HG02870 (cell line): ENCODE measurements around the gene NDUFS7.

Experiments used
- ATAC-seq: cut with Tn5 transposase; IDR thresholded peaks from one replicate; pipeline ENCODE4 v1.9.1; 2021; ENCODE audit warnings: mild to moderate bottlenecking, moderate library complexity; ENCODE audit not compliant: unreplicated experiment

The NDUFS7 gene

DNA sequence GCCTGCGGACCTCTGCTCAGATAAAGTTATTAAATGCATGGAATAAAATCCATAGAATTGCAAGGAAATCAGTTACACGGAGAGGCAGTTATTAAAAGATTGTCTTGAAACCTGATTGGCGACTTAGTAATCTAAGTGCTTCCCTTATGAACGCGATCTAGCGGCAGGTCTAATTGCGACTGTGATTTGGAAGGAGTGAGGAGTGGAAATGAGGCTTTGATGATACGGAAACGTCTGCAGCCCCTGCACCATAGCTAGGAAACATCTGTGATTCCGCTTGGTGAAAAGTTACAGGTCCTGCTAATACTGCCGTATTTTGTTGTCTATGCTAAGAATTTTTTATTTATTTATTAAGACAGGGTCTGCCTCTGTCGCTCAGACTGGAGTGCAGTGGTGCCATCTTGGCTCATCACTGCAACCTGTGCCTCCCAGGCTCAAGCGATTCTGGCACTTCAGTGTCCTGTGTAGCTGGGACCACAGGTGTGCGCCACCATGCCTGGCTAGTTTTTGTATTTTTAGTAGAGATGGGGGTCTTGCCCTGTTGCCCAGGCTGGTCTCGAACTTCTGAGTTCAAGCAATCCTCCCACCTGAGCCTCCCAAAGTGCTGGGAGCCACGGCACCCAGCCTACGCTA is 887 bp downstream of the NDUFS7 start:
- ATAC-seq: no peak

GRCh38 chr19:1385816-1386215 is 2.1 kb downstream of the NDUFS7 start:
- ATAC-seq: no peak

DNA sequence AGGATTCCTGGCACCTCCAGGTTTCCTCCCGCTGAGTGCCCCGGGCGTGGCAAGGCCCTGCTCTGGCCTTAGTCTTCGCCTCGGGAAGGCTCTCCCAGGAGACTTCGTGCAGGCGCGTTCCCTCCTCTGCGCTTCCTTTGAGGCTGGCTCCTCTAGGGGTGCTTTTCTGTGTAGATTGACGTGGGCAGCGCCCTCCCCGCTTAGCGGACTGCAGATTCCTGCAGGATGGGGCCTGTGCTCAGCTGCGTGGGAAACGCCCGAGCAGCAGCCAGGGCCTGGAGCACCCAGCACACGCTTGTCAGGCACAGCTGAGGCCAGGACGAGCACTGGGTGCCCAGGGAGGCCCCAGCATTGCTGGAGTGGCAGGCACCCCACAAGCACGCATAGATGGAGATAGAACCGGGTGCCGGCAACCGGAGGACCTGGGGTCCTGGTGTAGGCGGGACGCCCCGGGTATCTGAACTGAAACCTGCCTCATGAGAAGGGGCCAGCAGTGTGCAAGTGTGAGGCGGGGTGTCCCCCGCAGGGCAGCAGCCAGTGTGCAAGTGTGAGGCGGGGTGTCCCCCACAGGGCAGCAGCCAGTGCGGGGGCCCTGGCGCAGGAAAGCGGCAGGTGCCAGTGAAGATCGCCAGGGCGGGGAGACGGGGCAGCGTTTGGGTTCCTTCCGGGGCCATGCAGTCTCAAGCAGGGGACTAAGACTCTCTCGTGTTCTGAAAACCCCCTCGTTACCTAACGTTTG is 3.4 kb downstream of the NDUFS7 start:
- ATAC-seq: no peak

DNA sequence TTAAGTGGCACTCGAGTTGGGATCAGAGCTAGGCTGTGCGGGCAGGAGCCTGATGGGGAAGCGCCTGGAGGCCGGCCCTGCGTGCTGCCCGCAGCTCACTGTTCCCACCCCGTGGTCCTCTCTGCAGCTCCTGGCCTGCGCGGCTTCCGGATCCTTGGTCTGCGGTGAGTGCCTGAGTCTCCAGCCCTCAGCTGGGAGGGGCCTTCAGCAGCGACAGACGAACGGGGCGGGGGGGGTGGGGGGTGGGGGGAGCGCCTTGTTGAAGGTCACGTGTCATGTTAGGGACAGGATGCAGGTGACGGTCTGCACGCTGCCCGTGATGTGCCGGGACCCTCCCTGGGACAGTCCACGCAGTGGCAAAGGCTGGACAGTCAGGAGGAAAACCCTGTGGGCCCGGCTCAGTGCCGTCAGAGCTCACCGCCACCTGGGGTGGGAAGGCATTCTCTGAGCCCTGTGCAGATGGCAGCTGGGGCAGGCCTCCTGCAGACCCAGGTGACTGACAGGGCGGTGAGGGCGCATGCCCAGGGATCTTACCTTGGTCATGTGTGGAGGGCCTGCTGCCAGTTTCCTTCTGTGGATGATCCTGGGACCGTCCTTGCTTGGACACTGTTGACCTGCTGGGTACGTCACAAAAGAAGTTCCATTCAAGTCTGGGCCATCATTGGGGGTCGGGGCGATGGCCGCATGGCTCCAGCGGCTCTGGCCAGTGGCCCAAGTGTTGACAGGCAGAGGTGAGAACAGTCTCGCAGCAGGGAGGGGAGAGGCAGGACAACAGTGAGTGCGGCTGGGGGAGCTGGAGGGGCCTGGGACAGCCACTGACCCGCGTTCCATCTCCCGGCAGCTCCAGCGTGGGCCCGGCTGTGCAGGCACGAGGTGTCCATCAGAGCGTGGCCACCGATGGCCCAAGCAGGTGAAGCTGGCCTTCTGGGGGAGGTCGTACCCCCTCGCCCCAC is 4.3 kb downstream of the NDUFS7 start:
- no peak for ATAC-seq

DNA sequence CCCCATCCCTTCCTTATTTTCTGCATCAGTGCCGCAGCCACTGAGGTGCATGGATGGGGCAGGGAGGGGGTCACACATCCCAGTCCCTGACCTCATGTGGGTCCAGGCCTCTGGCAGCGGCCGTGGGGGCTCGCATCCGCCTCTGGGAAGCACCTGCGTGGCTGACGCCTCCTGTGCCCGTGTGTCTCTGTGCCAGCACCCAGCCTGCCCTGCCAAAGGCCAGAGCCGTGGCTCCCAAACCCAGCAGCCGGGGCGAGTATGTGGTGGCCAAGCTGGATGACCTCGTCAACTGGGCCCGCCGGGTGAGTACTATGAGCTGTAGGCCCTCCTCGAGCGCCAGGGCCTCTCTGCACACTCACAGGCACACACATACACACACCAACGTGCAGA is 4.9 kb downstream of the NDUFS7 start:
- no peak for ATAC-seq

GRCh38 chr19:1389033-1389940 is 5.6 kb downstream of the NDUFS7 start:
- ATAC-seq: no peak

DNA sequence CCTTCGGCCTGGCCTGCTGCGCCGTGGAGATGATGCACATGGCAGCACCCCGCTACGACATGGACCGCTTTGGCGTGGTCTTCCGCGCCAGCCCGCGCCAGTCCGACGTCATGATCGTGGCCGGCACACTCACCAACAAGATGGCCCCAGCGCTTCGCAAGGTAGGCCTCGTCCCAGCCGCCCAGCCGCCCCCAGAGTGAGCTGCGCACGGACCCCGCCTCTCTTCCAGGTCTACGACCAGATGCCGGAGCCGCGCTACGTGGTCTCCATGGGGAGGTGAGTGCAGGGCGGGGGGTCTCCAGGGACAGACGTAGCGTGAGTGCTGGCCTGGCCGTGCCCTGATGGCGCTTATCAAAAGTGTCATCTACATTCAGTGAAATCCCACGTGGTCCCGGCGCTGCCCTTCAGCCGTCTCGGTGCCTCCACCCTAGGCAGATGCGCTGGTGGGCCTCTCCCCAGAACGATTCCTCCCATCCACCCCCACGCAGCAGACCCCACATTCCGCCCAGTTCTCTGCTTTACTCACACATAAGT is 7.2 kb downstream of the NDUFS7 start:
- ATAC-seq: no peak

GRCh38 chr19:1392407-1392806 is 8.7 kb downstream of the NDUFS7 start:
- no peak for ATAC-seq

- ATAC-seq: no peak
Observed at GRCh38 chr19:1392939-1393530, 9.3 kb downstream of the NDUFS7 start.

DNA sequence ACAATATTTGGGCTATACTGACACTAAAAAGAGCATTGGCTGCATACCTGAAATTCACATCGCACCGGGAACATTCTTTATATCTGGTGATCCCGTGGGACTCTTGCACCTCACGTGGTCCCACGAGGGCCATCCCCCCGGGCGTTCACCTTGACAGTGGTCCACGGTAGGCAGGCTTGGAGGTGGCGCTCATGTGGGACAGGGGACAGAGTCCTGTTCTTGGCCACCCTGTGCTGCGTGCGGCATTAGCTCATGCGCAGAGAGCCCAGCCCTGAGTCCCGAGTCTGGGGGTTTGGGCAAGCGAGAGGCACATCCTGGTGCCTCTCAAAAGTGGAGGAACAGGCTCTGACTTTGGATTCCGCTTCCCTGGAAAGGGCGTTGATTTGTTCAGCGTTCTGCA is 10.1 kb downstream of the NDUFS7 start:
- ATAC-seq: no peak

- ATAC-seq: no peak
Observed at GRCh38 chr19:1394252-1395193, 10.8 kb downstream of the NDUFS7 start.

DNA sequence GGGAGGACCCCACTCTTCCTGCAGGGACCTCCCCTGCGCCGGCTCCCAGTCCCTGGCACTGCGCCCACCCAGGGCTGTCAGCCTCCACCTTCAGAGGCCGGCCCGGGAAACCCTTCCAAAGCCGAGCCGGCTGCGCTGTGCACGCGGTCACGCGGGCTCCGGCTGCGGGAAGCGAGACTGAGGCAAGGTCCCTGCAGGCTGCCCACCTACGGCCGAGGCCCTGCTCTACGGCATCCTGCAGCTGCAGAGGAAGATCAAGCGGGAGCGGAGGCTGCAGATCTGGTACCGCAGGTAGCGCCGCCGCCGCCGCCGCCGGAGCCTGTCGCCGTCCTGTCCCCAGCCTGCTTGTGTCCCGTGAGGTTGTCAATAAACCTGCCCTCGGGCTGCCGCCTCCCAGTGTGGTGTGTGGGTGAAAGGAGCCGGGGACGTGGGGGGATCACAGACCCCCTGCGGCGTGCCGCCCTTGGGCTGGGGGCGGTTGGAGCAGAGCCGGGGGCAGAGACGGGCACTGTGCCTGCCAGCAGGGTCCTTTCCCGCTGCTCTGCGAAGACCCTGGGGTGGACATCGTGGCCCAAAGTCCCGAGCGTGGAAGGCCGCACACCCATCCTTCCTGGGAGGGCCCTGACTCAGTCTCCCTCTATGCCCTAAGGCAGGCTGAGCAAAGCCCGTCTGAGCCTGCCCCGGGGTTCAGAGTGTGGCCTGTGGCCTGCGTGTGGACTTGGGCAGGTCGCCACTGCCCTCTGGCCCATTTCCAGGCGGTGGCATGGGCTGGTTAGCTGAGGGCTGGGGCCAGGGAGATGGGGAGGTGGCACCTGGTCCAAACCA is 11.7 kb downstream of the NDUFS7 start:
- ATAC-seq: no peak

- no peak for ATAC-seq
Observed at GRCh38 chr19:1396019-1396767, 12.5 kb downstream of the NDUFS7 start.

DNA sequence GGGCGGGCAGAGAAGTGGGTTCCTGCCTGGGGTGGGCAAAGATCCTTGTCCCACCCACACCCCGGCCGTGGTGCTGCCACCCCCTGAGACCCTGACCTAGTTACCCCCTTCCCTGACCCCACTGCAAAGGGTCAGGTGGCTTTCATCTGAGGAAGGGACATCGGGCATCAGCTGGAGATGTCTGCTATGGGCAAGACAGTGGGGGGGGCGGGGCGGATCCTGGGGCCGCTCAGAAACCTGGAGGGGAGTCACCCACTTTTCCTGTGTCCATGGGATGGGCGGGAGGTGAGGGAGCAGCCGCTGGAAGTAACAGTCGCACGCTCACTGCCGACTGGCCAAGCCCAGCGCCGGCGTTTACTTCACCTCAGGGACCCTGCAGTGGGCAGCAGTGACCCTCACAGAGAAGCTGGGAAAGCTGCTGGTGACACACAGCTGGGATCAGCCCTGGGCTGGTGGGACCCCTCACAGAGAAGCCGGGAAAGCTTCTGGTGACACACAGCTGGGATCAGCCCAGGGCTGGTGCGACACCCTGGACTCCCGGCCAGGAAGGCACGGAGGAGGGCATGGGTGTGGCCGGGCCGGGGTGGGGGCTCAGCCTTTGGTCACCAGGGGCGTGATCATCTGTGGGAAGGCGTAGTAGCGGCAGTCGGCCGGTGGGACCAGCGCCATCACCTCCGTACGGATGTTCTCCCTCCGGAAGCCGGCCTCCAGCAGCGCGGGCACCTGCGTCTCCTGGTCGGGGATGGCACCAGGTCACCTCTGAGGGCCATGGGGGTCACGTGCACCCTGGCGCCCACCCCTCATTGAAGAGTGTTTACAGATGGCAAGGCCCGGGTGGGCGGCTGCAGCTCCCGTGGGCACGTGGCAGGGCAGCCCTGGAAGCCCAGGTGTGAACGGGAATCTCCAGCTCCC is 13.3 kb downstream of the NDUFS7 start:
- no peak for ATAC-seq

DNA sequence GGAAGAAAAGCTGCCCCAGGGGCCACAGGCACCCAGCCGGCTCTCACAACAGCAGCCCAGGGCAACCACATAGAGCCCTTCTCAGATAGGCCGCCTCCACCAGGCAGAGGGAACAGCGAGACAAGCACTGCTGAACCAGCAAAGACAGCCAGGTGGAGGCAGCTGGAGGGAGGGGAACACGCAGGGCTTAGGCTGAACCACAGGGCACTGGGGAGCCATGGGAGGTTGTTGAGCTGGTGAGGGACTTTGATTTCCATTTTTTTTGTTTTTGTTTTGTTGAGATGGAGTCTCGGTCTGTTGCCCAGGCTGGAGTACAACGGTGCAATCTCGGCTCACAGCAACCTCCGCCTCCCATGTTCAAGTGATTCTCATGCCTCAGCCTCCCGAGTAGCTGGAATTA is 14.1 kb downstream of the NDUFS7 start:
- ATAC-seq: no peak

DNA sequence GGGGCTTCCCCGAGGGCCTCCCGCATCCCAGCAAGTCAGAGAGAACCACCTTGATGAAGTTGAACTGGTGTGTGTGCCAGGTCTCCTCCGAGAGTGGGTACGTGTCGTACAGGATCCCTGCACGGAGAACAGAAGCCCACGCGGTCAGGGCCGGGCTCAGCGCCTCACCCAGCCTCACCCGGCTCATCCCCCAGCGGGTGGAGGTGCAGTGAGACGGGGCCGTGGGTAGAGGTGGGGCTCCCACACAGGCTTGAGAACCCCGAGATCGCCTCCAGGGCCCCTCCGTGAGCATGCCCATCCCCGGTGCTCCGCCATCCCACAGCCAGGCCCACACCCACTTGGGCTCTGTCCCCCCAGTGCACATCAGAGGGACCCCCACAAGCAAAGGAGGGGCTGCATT is 15.4 kb downstream of the NDUFS7 start:
- ATAC-seq: no peak
